Lower leg skin (tissue), 3 donors: ENCODE measurements around the gene NHP2.

ENCODE experiments used
- CTCF ChIP-seq, 3 donors: fragments of 450-650 bp; IDR thresholded peaks; one replicate each; pipeline ENCODE4 v1.5.1; 2016; ENCODE audit warnings: antibody characterized with exemption in 3 of 3, mild to moderate bottlenecking in 3 of 3, moderate library complexity in 2 of 3
- POLR2A ChIP-seq, 2 donors: fragments of 450-650 bp; IDR thresholded peaks; one replicate each; pipeline ENCODE4 v1.6.1; 2016 to 2017; ENCODE audit warnings: antibody characterized with exemption in 2 of 2, mild to moderate bottlenecking in 1 of 2, moderate library complexity in 1 of 2

GRCh38 chr5:178126556-178126955 lies 27.1 kb downstream of the NHP2 start:
- TF ChIP-seq CTCF (IDR thresholded peaks at IDR 0.05) (no peak), POLR2A (IDR thresholded peaks at IDR 0.05) (no peak)
